HUES6 (cell line): Measurements from ENCODE around the gene TOP3A.

Experiments used
- H3K27ac ChIP-seq: 2 replicates; pipeline ENCODE4 v1.7.0; 2013; ENCODE audit warnings: low read depth, mild to moderate bottlenecking, low read length, inconsistent platforms
- H3K27me3 ChIP-seq: 2 replicates; pipeline ENCODE4 v1.6.1; 2013; ENCODE audit warnings: low read length; ENCODE audit not compliant: control insufficient read depth, insufficient read depth
- H3K36me3 ChIP-seq: 2 replicates; pipeline ENCODE4 v1.6.1; 2013; ENCODE audit warnings: low read length; ENCODE audit not compliant: control insufficient read depth, insufficient read depth
- H3K4me1 ChIP-seq: 2 replicates; pipeline ENCODE4 v1.6.1; 2013; ENCODE audit warnings: low read length; ENCODE audit not compliant: control insufficient read depth, insufficient read depth
- H3K4me3 ChIP-seq: 2 replicates; pipeline ENCODE4 v1.5.1; 2013; ENCODE audit warnings: low read depth, low read length
- H3K9ac ChIP-seq: one replicate; pipeline ENCODE4 v1.6.1; 2013; ENCODE audit warnings: mild to moderate bottlenecking, low read length
- H3K9me3 ChIP-seq: 2 replicates; pipeline ENCODE4 v1.6.1; 2013; ENCODE audit warnings: low read depth, low read length; ENCODE audit not compliant: control insufficient read depth, insufficient read depth

TOP3A gene

GRCh38 chr17:18250259-18250658 is 64.5 kb downstream of the TOP3A start:
- Histone ChIP-seq H3K4me1 (peaks cover 16% of the 10 kb centered on the region), H3K27ac (no peak overlapping the region), H3K9ac (no peak overlapping the region), H3K9me3 (no peaks in the 10 kb centered on the region), H3K27me3 (no peaks in the 10 kb centered on the region), H3K4me3 (no peak overlapping the region), H3K36me3 (peaks cover 87% of the 10 kb centered on the region)

- no peaks in the 10 kb centered on the region for H3K27me3 ChIP-seq
- H3K4me1 ChIP-seq = peaks cover 16% of the 10 kb centered on the region
- peaks cover 81% of the 10 kb centered on the region for H3K36me3 ChIP-seq
- no peaks in the 10 kb centered on the region for H3K9me3 ChIP-seq
- H3K4me3 ChIP-seq = no peak overlapping the region
- no peak overlapping the region for H3K9ac ChIP-seq
- H3K27ac ChIP-seq = no peak overlapping the region
These were observed 66.0 kb downstream of the TOP3A start for GRCh38 chr17:18248811-18249210.

GRCh38 chr17:18248300-18248731 is 66.5 kb downstream of the TOP3A start:
- no peak overlapping the region for H3K4me3 ChIP-seq
- H3K27ac ChIP-seq = no peak overlapping the region
- no peak overlapping the region for H3K9ac ChIP-seq
- no peaks in the 10 kb centered on the region for H3K27me3 ChIP-seq
- peaks cover 81% of the 10 kb centered on the region for H3K36me3 ChIP-seq
- H3K9me3 ChIP-seq = no peaks in the 10 kb centered on the region
- H3K4me1 ChIP-seq = peaks cover 16% of the 10 kb centered on the region

GRCh38 chr17:18247613-18248001 is 67.2 kb downstream of the TOP3A start:
- no peak overlapping the region for H3K27ac ChIP-seq
- H3K9me3 ChIP-seq = no peaks in the 10 kb centered on the region
- H3K4me1 ChIP-seq = peaks cover 16% of the 10 kb centered on the region
- no peaks in the 10 kb centered on the region for H3K27me3 ChIP-seq
- H3K36me3 ChIP-seq = peaks cover 78% of the 10 kb centered on the region
- no peak overlapping the region for H3K9ac ChIP-seq
- H3K4me3 ChIP-seq = peak overlapping the region; percentile 59; the same call in 1 of the 2 replicates

- Histone ChIP-seq H3K4me1 (peaks cover 16% of the 10 kb centered on the region), H3K9ac (peak overlapping the region; percentile 63), H3K27me3 (no peaks in the 10 kb centered on the region), H3K4me3 (peak overlapping the region; percentile 59), H3K36me3 (peaks cover 78% of the 10 kb centered on the region), H3K9me3 (no peaks in the 10 kb centered on the region), H3K27ac (0 out of 2 replicates have a peak overlapping the region, but pooled peaks have one; percentile 4)
These were observed 67.7 kb downstream of the TOP3A start for GRCh38 chr17:18246880-18247612.

- no peaks in the 10 kb centered on the region for H3K27me3 ChIP-seq
- peaks cover 78% of the 10 kb centered on the region for H3K36me3 ChIP-seq
- H3K4me3 ChIP-seq = peak overlapping the region; percentile 49
- no peak overlapping the region for H3K9ac ChIP-seq
- peaks cover 16% of the 10 kb centered on the region for H3K4me1 ChIP-seq
- H3K9me3 ChIP-seq = no peaks in the 10 kb centered on the region
- 0 out of 2 replicates have a peak overlapping the region, but pooled peaks have one; percentile 4 for H3K27ac ChIP-seq
These were observed 68.6 kb downstream of the TOP3A start for GRCh38 chr17:18246109-18246725.

GRCh38 chr17:18245038-18245776 is 69.6 kb downstream of the TOP3A start:
- peaks cover 78% of the 10 kb centered on the region for H3K36me3 ChIP-seq
- H3K4me3 ChIP-seq = no peak overlapping the region
- peaks cover 16% of the 10 kb centered on the region for H3K4me1 ChIP-seq
- H3K9ac ChIP-seq = no peak overlapping the region
- no peaks in the 10 kb centered on the region for H3K9me3 ChIP-seq
- H3K27me3 ChIP-seq = no peaks in the 10 kb centered on the region
- no peak overlapping the region for H3K27ac ChIP-seq

GRCh38 chr17:18241229-18241871 is 73.4 kb downstream of the TOP3A start:
- Histone ChIP-seq H3K4me1 (peaks cover 5% of the 10 kb centered on the region), H3K36me3 (peaks cover 86% of the 10 kb centered on the region), H3K9ac (no peak overlapping the region)

GRCh38 chr17:18240449-18240848 is 74.3 kb downstream of the TOP3A start:
- Histone ChIP-seq H3K9ac (no peak overlapping the region), H3K27ac (no peak overlapping the region), H3K4me1 (no peaks in the 10 kb centered on the region), H3K9me3 (no peaks in the 10 kb centered on the region), H3K4me3 (no peak overlapping the region), H3K27me3 (no peaks in the 10 kb centered on the region), H3K36me3 (peaks cover 86% of the 10 kb centered on the region)

More at GRCh38 chr17:18241229-18241871, 73.4 kb downstream of the TOP3A start:
- Histone ChIP-seq H3K4me3 (no peak overlapping the region), H3K9me3 (no peaks in the 10 kb centered on the region), H3K27ac (no peak overlapping the region), H3K27me3 (no peaks in the 10 kb centered on the region)

- Histone ChIP-seq H3K27ac (no peak overlapping the region), H3K4me1 (no peaks in the 10 kb centered on the region), H3K9ac (no peak overlapping the region), H3K9me3 (no peaks in the 10 kb centered on the region), H3K27me3 (no peaks in the 10 kb centered on the region), H3K36me3 (peaks cover 92% of the 10 kb centered on the region), H3K4me3 (no peak overlapping the region)
These were observed 76.5 kb downstream of the TOP3A start for GRCh38 chr17:18238299-18238698.
